Measurements from ENCODE around the gene TST. TPM values are rescaled to one million over a fixed set of nuclear protein-coding genes. Genes with fewer than 3 reads are reported as not detected.

The TST gene
- total and polyA plus RNA-seq, 2 of the 8 experiments (the other 6 are each of a cell fraction or from before 2014, with no cell fraction given), result 22.6 to 61.6 TPM

DNA sequence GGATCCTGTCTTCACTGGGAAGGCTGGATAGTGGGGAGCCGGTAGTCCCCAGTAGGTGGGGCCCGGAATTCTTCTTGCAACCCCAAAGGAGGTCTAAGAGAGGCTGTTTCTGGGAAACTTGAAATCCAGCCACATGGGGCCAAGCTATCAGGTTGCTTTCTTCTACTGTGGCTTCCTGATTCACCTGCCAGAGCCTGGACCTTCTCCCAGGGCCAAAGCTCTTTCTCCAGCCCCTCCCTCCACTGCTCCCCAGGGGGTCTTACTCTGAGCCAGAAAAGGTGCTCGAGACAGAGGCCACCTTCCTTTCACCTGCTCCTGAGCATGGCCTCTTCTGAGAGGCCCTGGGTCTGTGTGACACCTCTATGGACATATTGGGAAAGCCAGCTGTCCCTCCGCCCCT, 9.1 kb downstream of the TST start (continued):
- no peak for TF ChIP-seq HDAC2 (IDR thresholded peaks at IDR 0.05; ENCODE audit: borderline replicate concordance in 1 of 2, low read depth in 2 of 2, low read length in 2 of 2)
- no peak for TF ChIP-seq MAX (IDR thresholded peaks at IDR 0.05)
- no peak for TF ChIP-seq RAD21 (IDR thresholded peaks at IDR 0.05 in 1 of 2, conservative IDR thresholded peaks at IDR 0.05 in 1 of 2; ENCODE audit: low read depth in 2 of 2, low read length in 2 of 2)

All from H1 (cell line).